Measurements from ENCODE around the gene BET1L.
A peak's percentile ranks its signal among the peaks of the same experiment; 100 is the strongest.

Gene BET1L

GRCh38 chr11:214083-214482, 6.9 kb upstream of the BET1L start:
- Histone ChIP-seq H3K27ac (ENCODE audit: low read length) (no peak overlapping the region), H3K9ac (ENCODE audit: low read depth, low read length) (no peak overlapping the region), H3K9me3 (ENCODE audit: insufficient read depth, low read depth, low read length) (no peaks in the 10 kb centered on the region), H3K4me3 (ENCODE audit: low read length) (no peak overlapping the region), H3K36me3 (ENCODE audit: insufficient read depth, low read depth, low read length) (peaks cover 64% of the 10 kb centered on the region), H3K4me1 (ENCODE audit: insufficient read depth, low read length) (peaks cover 8% of the 10 kb centered on the region; the same call in 1 of the 2 replicates), H3K27me3 (ENCODE audit: insufficient read depth, low read length) (no peaks in the 10 kb centered on the region)

- Histone ChIP-seq H3K4me3 (ENCODE audit: low read length) (no peak overlapping the region), H3K27ac (ENCODE audit: low read length) (no peak overlapping the region), H3K9me3 (ENCODE audit: insufficient read depth, low read depth, low read length) (no peaks in the 10 kb centered on the region), H3K4me1 (ENCODE audit: insufficient read depth, low read length) (peaks cover 8% of the 10 kb centered on the region; the same call in 1 of the 2 replicates), H3K36me3 (ENCODE audit: insufficient read depth, low read depth, low read length) (peaks cover 64% of the 10 kb centered on the region), H3K27me3 (ENCODE audit: insufficient read depth, low read length) (no peaks in the 10 kb centered on the region), H3K9ac (ENCODE audit: low read depth, low read length) (no peak overlapping the region)
These were observed 5.9 kb upstream of the BET1L start for GRCh38 chr11:213111-213510.

GRCh38 chr11:212150-213100, 5.2 kb upstream of the BET1L start:
- H3K27ac ChIP-seq (ENCODE audit: low read length): no peak overlapping the region
- peaks cover 64% of the 10 kb centered on the region for H3K36me3 ChIP-seq (ENCODE audit: insufficient read depth, low read depth, low read length)

GRCh38 chr11:211741-212140, 4.5 kb upstream of the BET1L start:
- no peaks in the 10 kb centered on the region for H3K27me3 ChIP-seq (ENCODE audit: insufficient read depth, low read length)
- H3K27ac ChIP-seq (ENCODE audit: low read length): no peak overlapping the region
- no peaks in the 10 kb centered on the region for H3K9me3 ChIP-seq (ENCODE audit: insufficient read depth, low read depth, low read length)
- H3K4me1 ChIP-seq (ENCODE audit: insufficient read depth, low read length): peaks cover 8% of the 10 kb centered on the region; the same call in 1 of the 2 replicates
- no peak overlapping the region for H3K9ac ChIP-seq (ENCODE audit: low read depth, low read length)
- H3K4me3 ChIP-seq (ENCODE audit: low read length): no peak overlapping the region
- H3K36me3 ChIP-seq (ENCODE audit: insufficient read depth, low read depth, low read length): peaks cover 64% of the 10 kb centered on the region

More at GRCh38 chr11:212150-213100, 5.2 kb upstream of the BET1L start:
- Histone ChIP-seq H3K27me3 (ENCODE audit: insufficient read depth, low read length) (no peaks in the 10 kb centered on the region), H3K9ac (ENCODE audit: low read depth, low read length) (no peak overlapping the region), H3K4me3 (ENCODE audit: low read length) (no peak overlapping the region), H3K4me1 (ENCODE audit: insufficient read depth, low read length) (peaks cover 8% of the 10 kb centered on the region; the same call in 1 of the 2 replicates), H3K9me3 (ENCODE audit: insufficient read depth, low read depth, low read length) (no peaks in the 10 kb centered on the region)

- Histone ChIP-seq H3K27me3 (ENCODE audit: insufficient read depth, low read length) (no peaks in the 10 kb centered on the region), H3K4me3 (ENCODE audit: low read length) (no peak overlapping the region), H3K9ac (ENCODE audit: low read depth, low read length) (no peak overlapping the region), H3K27ac (ENCODE audit: low read length) (no peak overlapping the region), H3K36me3 (ENCODE audit: insufficient read depth, low read depth, low read length) (peaks cover 64% of the 10 kb centered on the region), H3K4me1 (ENCODE audit: insufficient read depth, low read length) (peaks cover 10% of the 10 kb centered on the region), H3K9me3 (ENCODE audit: insufficient read depth, low read depth, low read length) (no peaks in the 10 kb centered on the region)
These were observed 4.1 kb upstream of the BET1L start for GRCh38 chr11:211295-211694.

GRCh38 chr11:210803-211180, 3.6 kb upstream of the BET1L start:
- no peaks in the 10 kb centered on the region for H3K27me3 ChIP-seq (ENCODE audit: insufficient read depth, low read length)
- H3K27ac ChIP-seq (ENCODE audit: low read length): no peak overlapping the region
- peaks cover 10% of the 10 kb centered on the region for H3K4me1 ChIP-seq (ENCODE audit: insufficient read depth, low read length)
- H3K9me3 ChIP-seq (ENCODE audit: insufficient read depth, low read depth, low read length): no peaks in the 10 kb centered on the region
- H3K9ac ChIP-seq (ENCODE audit: low read depth, low read length): no peak overlapping the region
- no peak overlapping the region for H3K4me3 ChIP-seq (ENCODE audit: low read length)
- peaks cover 62% of the 10 kb centered on the region for H3K36me3 ChIP-seq (ENCODE audit: insufficient read depth, low read depth, low read length)

GRCh38 chr11:210122-210802, 3.1 kb upstream of the BET1L start:
- no peak overlapping the region for H3K9ac ChIP-seq (ENCODE audit: low read depth, low read length)
- peaks cover 60% of the 10 kb centered on the region for H3K36me3 ChIP-seq (ENCODE audit: insufficient read depth, low read depth, low read length)

GRCh38 chr11:209275-210121, 2.3 kb upstream of the BET1L start:
- peak overlapping the region; percentile 93 for H3K9ac ChIP-seq (ENCODE audit: low read depth, low read length)
- H3K4me3 ChIP-seq (ENCODE audit: low read length): peak overlapping the region; percentile 92
- H3K27ac ChIP-seq (ENCODE audit: low read length): no peak overlapping the region

More at GRCh38 chr11:210122-210802, 3.1 kb upstream of the BET1L start:
- Histone ChIP-seq H3K4me3 (ENCODE audit: low read length) (0 out of 2 replicates have a peak overlapping the region, but pooled peaks have one; percentile 92), H3K4me1 (ENCODE audit: insufficient read depth, low read length) (peaks cover 10% of the 10 kb centered on the region), H3K27ac (ENCODE audit: low read length) (no peak overlapping the region), H3K9me3 (ENCODE audit: insufficient read depth, low read depth, low read length) (no peaks in the 10 kb centered on the region), H3K27me3 (ENCODE audit: insufficient read depth, low read length) (no peaks in the 10 kb centered on the region)

GRCh38 chr11:208917-209260, 1.7 kb upstream of the BET1L start:
- Histone ChIP-seq H3K9ac (ENCODE audit: low read depth, low read length) (peak overlapping the region; percentile 93), H3K9me3 (ENCODE audit: insufficient read depth, low read depth, low read length) (no peaks in the 10 kb centered on the region), H3K36me3 (ENCODE audit: insufficient read depth, low read depth, low read length) (peaks cover 53% of the 10 kb centered on the region), H3K4me1 (ENCODE audit: insufficient read depth, low read length) (peaks cover 10% of the 10 kb centered on the region), H3K27me3 (ENCODE audit: insufficient read depth, low read length) (no peaks in the 10 kb centered on the region), H3K27ac (ENCODE audit: low read length) (no peak overlapping the region), H3K4me3 (ENCODE audit: low read length) (peak overlapping the region; percentile 92)

More at GRCh38 chr11:209275-210121, 2.3 kb upstream of the BET1L start:
- peaks cover 57% of the 10 kb centered on the region for H3K36me3 ChIP-seq (ENCODE audit: insufficient read depth, low read depth, low read length)
- H3K4me1 ChIP-seq (ENCODE audit: insufficient read depth, low read length): peaks cover 10% of the 10 kb centered on the region
- no peaks in the 10 kb centered on the region for H3K9me3 ChIP-seq (ENCODE audit: insufficient read depth, low read depth, low read length)
- H3K27me3 ChIP-seq (ENCODE audit: insufficient read depth, low read length): no peaks in the 10 kb centered on the region

GRCh38 chr11:208181-208916, 1.1 kb upstream of the BET1L start:
- Histone ChIP-seq H3K9me3 (ENCODE audit: insufficient read depth, low read depth, low read length) (no peaks in the 10 kb centered on the region), H3K9ac (ENCODE audit: low read depth, low read length) (peak overlapping the region; percentile 93), H3K4me3 (ENCODE audit: low read length) (peak overlapping the region; percentile 92), H3K27me3 (ENCODE audit: insufficient read depth, low read length) (no peaks in the 10 kb centered on the region), H3K4me1 (ENCODE audit: insufficient read depth, low read length) (peaks cover 10% of the 10 kb centered on the region), H3K27ac (ENCODE audit: low read length) (peak overlapping the region; percentile 68), H3K36me3 (ENCODE audit: insufficient read depth, low read depth, low read length) (peaks cover 49% of the 10 kb centered on the region)

- Histone ChIP-seq H3K27ac (ENCODE audit: low read length) (peak overlapping the region; percentile 68), H3K36me3 (ENCODE audit: insufficient read depth, low read depth, low read length) (peaks cover 44% of the 10 kb centered on the region), H3K9ac (ENCODE audit: low read depth, low read length) (peak overlapping the region; percentile 93), H3K27me3 (ENCODE audit: insufficient read depth, low read length) (no peaks in the 10 kb centered on the region), H3K4me1 (ENCODE audit: insufficient read depth, low read length) (peaks cover 10% of the 10 kb centered on the region), H3K9me3 (ENCODE audit: insufficient read depth, low read depth, low read length) (no peaks in the 10 kb centered on the region), H3K4me3 (ENCODE audit: low read length) (peak overlapping the region; percentile 92)
These were observed 623 bp upstream of the BET1L start for GRCh38 chr11:207863-208180.
